ENCODE measurements around the gene GNS.
"Not testable (repeated sequence)": the region's sequence is repeated elsewhere in the genome, so short reads cannot be mapped to it uniquely, and the experiment has no call there.

Gene GNS

DNA sequence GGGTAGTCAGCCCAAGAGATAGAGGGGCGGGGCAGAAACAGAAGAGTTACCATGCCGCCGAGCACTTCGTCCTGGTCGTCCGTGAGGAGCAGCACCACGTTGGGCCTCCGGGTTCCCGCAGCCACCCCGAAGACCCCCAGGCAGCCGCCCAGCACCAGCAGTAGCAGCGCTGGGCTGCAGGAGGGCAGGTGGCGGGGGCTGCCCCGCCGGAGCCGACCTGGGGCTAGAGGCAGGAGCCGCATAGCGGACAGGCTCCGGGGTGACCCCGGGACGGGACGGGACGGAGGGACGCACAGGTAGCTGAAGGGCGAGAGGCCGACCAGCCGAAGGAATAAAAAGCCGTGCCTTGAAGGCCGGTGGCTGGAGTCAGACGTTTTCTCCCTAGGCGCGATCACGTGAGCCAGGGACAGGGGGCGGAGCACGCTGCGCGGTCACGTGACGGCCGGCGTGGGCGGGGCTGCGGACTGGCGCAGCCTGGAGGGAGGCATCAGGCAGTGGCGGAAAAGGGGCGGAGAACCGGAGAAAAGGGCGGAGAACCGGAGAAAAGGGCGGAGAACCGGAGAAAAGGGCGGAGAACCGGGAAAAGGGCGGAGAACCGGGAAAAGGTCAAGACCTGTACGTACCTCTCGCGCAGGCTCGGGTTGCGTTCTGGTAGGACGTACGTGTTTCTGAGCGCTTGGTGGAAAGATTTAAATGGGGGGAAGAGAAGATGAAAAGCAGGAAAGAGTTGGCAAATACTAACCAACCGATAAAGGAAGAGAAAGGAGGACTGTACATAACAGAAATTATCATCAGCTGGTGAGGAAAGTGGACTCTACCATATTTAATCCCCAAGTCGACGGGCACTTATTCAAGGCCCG, at the start of gene GNS:
GNS (minus strand) TSS at position 372 of the 860 bp plus-strand sequence; CDS start at position 242, 130 bp downstream.
- DNase-seq (ENCODE audit: low read depth), result peak; percentile 93
- TF ChIP-seq, protein P1, sequence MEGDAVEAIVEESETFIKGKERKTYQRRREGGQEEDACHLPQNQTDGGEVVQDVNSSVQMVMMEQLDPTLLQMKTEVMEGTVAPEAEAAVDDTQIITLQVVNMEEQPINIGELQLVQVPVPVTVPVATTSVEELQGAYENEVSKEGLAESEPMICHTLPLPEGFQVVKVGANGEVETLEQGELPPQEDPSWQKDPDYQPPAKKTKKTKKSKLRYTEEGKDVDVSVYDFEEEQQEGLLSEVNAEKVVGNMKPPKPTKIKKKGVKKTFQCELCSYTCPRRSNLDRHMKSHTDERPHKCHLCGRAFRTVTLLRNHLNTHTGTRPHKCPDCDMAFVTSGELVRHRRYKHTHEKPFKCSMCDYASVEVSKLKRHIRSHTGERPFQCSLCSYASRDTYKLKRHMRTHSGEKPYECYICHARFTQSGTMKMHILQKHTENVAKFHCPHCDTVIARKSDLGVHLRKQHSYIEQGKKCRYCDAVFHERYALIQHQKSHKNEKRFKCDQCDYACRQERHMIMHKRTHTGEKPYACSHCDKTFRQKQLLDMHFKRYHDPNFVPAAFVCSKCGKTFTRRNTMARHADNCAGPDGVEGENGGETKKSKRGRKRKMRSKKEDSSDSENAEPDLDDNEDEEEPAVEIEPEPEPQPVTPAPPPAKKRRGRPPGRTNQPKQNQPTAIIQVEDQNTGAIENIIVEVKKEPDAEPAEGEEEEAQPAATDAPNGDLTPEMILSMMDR (conservative IDR thresholded peaks at IDR 0.05; ENCODE audit: low read length), result no peak
- peak within 1 kb of the TSS; percentile 91 for H3K4me3 ChIP-seq (ENCODE audit: low read length)

DNA sequence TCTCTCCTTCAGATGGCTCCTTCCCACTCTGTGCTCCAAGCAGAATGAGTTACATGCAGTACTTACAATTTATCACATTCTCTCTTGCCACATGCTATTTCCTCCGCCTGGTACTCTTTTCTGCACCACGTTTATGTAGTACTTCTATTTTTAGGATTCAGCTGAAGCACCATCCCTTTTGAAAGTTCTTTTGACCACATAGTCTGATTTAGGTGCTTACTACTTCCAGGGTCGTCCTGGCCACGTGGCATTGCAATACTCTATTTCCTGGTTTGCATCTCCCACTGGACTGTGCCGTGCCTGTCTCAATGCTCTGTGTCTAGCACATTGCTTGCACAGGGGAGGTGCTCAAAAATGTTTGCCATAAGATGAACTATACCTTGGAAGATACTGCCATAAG, 48.9 kb upstream of the GNS start:
- no peak overlapping the region for H3K4me3 ChIP-seq (ENCODE audit: low read length)
- DNase-seq (ENCODE audit: low read depth), result no peak
- TF ChIP-seq, protein P1 (conservative IDR thresholded peaks at IDR 0.05; ENCODE audit: low read length), result no peak

DNA sequence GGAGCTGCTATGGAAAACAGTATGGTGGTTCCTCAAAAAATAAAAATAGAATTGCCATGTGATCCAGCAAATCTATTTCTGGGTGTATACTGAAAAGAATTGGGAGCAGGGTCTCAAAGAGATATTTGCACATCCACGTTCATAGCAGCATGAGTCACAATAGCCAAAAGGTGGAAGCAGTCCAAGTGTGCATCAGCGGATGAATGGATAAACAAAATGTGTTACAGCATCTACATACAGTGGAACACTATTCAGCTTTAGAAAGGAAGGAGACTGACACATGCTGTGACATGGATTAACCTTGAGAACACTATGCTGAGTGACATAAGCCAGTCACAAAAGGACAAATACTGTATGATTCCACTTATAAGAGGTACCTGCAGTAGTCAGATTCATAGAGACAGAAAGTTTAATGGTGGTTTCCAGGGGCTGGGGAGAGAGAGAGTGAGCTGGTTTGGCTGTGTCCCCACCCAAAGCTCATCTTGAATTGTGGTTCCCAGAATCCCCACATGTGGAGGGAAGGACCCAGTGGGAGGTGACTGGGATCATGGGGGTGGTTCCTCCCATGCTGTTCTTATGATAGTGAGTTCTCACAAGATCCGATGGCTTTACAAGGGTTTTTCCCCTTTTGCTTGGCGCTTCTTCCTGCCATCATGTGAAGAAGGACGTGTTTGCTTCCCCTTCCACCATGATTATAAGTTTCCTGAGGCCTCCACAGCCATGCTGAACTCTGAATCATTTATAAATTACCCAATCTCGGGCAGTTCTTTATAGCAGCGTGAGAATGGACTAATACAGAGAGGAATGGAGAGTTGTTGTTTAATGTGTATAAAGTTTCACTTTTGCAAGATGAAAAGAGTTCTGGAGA, 47.6 kb upstream of the GNS start:
- TF ChIP-seq, protein P1 (conservative IDR thresholded peaks at IDR 0.05; ENCODE audit: low read length), result no peak
- peak; percentile 48 for DNase-seq (ENCODE audit: low read depth)
- no peak overlapping the region for H3K4me3 ChIP-seq (ENCODE audit: low read length)

DNA sequence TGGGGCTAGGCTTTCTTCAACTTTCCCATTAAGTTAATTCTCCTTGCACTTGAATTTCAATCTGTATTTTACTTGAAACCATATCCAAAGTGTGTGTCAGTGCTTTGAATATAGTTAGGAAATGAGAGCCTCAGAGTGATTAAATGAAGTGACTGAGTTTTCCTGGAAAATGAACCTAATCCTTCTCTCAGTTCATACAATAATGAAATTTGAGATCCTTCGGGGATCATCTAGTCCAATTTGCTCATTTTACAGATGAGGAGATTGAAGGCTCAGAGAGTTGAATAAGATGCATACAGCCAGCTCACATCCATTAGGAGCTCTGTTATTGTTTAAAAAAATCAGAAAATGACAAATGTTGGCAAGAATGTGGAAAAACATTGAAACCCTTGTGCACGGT, 47.0 kb upstream of the GNS start:
- TF ChIP-seq, protein P1 (conservative IDR thresholded peaks at IDR 0.05; ENCODE audit: low read length), result no peak
- no peak overlapping the region for H3K4me3 ChIP-seq (ENCODE audit: low read length)

DNA sequence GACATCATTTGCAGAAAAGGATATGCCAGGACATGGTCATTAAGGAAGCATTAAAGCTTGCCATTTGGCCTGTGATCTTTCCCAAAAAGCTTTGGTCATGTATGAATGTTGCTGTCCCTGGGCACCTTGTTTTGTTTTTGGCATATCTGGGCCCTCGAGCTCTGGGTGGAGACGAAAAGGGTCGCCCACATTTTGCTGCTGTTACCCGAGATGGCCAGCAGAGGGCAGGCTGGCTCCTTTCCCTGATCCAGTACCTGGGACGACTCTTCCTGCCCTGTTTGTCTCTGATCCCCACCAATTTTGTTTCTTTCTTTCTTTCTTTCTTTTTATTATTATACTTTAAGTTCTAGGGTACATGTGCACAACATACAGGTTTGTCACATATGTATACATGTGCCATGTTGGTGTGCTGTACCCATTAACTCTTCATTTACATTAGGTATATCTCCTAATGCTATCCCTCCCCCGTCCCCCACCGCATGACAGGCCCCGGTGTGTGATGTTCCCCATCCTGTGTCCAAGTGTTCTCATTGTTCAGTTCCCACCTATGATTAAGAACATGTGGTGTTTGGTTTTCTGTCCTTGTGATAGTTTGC, 43.1 kb upstream of the GNS start:
- peak; percentile 14 for DNase-seq (ENCODE audit: low read depth)
- TF ChIP-seq, protein P1 (conservative IDR thresholded peaks at IDR 0.05; ENCODE audit: low read length), result peak; percentile 89
- not testable (repeated sequence) for H3K4me3 ChIP-seq (ENCODE audit: low read length)

More for the DNA sequence above, 47.0 kb upstream of the GNS start:
- no peak for DNase-seq (ENCODE audit: low read depth)

DNA sequence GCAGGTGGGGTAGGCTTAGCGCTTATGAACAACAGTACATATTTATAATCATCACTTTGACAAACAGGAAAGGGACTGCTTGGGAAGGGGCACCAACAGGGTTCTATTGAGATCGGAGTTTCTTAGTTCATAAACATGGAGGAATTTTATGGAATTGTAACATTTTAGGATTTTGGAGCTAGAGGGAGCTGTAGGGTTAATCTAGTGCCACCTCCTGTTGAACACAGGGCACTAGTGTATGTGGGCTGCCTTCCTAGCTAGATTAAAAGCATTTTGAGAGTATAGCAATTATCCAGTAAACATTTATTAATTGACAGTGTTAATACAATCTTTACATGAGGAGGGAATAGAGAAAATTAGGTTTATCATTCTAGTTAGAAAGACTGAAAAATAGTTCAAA, 42.2 kb upstream of the GNS start:
- DNase-seq (ENCODE audit: low read depth), result no peak
- TF ChIP-seq, protein P1 (conservative IDR thresholded peaks at IDR 0.05; ENCODE audit: low read length), result 0 out of 2 replicates have a peak, but pooled peaks have one; percentile 21
- no peak overlapping the region for H3K4me3 ChIP-seq (ENCODE audit: low read length)

Data from AG10803 (cell line).